Upper lobe of left lung (tissue), 4 donors: ENCODE results near the gene FCGR2B.
"Not testable (repeated sequence)": the region's sequence is repeated elsewhere in the genome, so short reads cannot be mapped to it uniquely, and the experiment has no call there.

ENCODE experiments used
- EP300 ChIP-seq, 4 donors: sonication (generic); formaldehyde crosslinking; IDR thresholded peaks; one replicate each; pipeline ENCODE4 v1.5.1; 2017; ENCODE audit warnings: antibody characterized with exemption in 4 of 4, control low read depth in 2 of 4
- POLR2A ChIP-seq, 4 donors: fragments of 450-650 bp; IDR thresholded peaks; one replicate each; pipeline ENCODE4 v1.5.1; 2016 to 2017; ENCODE audit warnings: antibody characterized with exemption in 4 of 4, mild to moderate bottlenecking in 2 of 4
- POLR2AphosphoS5 ChIP-seq, 2 donors: sonication (generic); formaldehyde crosslinking; IDR thresholded peaks; one replicate each; pipeline ENCODE4 v1.5.1; 2017; ENCODE audit warnings: antibody characterized with exemption in 2 of 2
- TF ChIP-seq, protein P1 (sequence below), 6 experiments: fragments of 450-650 bp in 4 of 6; fragments of 200-600 bp in 2 of 6; sonication (generic) in 2 of 6; IDR thresholded peaks; one replicate each; pipeline ENCODE4 v1.5.1; 2016 to 2019; ENCODE audit warnings: antibody characterized with exemption in 6 of 6

DNA sequence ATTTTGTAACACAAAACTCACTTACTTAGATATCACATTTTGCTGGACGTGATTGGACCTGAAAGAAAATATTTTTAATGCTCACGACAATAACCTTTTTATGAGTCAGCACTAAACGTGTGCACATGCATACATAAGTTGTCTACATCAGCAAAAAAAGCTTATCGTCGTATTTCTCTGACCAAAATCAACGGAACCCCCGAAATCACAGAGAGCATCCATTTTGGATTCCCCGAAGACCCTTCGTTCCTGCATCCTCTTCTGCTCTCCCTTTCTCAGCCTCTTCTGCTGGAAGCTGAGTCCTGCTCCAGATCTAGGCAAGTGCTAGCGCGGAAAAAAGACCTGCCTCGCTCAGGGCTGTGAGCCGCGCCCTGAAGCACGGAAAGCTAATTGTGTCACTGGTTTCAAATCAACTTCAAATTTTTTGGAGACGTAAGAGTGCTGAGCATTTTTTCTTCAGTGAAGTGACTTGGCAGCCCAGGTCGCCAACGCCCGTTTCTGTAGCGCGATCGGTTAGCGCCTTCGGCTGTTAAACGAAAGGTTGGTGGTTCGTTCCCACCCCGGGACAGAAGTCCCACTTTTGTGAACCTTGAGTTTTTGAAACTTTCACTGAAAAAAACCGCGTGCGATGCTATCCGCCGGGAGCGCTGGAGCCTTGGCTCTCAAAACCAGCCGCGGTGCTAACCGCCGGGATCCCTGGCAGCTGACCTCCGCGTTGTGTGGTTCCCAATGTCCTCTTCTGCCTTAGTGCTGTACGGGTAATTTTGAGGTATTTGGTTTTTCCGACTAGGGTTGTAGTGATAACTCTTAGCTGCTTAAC lies 41.6 kb upstream of the FCGR2B start:
- TF ChIP-seq, protein P1, sequence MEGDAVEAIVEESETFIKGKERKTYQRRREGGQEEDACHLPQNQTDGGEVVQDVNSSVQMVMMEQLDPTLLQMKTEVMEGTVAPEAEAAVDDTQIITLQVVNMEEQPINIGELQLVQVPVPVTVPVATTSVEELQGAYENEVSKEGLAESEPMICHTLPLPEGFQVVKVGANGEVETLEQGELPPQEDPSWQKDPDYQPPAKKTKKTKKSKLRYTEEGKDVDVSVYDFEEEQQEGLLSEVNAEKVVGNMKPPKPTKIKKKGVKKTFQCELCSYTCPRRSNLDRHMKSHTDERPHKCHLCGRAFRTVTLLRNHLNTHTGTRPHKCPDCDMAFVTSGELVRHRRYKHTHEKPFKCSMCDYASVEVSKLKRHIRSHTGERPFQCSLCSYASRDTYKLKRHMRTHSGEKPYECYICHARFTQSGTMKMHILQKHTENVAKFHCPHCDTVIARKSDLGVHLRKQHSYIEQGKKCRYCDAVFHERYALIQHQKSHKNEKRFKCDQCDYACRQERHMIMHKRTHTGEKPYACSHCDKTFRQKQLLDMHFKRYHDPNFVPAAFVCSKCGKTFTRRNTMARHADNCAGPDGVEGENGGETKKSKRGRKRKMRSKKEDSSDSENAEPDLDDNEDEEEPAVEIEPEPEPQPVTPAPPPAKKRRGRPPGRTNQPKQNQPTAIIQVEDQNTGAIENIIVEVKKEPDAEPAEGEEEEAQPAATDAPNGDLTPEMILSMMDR (IDR thresholded peaks at IDR 0.05), result not testable (repeated sequence)
- TF ChIP-seq POLR2A, POLR2AphosphoS5, EP300 (IDR thresholded peaks at IDR 0.05): not testable (repeated sequence)
